HepG2 (cell line): ENCODE data around the gene RIIAD1. TPM values are rescaled to one million over a fixed set of nuclear protein-coding genes. Genes with fewer than 3 reads are reported as not detected.
A peak's percentile ranks its signal among the peaks of the same experiment; 100 is the strongest.

Source experiments
- EHMT2 ChIP-seq: fragments of 200-600 bp; sonication (generic); IDR thresholded peaks from 2 replicates; pipeline ENCODE4 v1.7.0; 2017; ENCODE audit warnings: antibody characterized with exemption, low read depth, low read length, borderline replicate concordance
- ESRRA ChIP-seq: sonication (generic); formaldehyde crosslinking; IDR thresholded peaks from 2 replicates; pipeline ENCODE4 v1.5.1; 2020; ENCODE audit warnings: mild to moderate bottlenecking, low read depth, missing genetic modification reagents
- FOSL2 ChIP-seq: sonication (generic); formaldehyde crosslinking; IDR thresholded peaks from 2 replicates; pipeline ENCODE4 v1.4.0; 2020; ENCODE audit warnings: missing genetic modification reagents
- FOXK1 ChIP-seq: sonication (generic); formaldehyde crosslinking; IDR thresholded peaks from 2 replicates; pipeline ENCODE4 v1.4.0; 2020; ENCODE audit warnings: low read depth, missing genetic modification reagents, borderline replicate concordance
- GTF3A ChIP-seq: sonication (generic); formaldehyde crosslinking; conservative IDR thresholded peaks from 2 replicates; pipeline ENCODE4 v1.4.0; 2020; ENCODE audit warnings: mild to moderate bottlenecking, missing genetic modification reagents
- HOXD1 ChIP-seq: sonication (generic); formaldehyde crosslinking; IDR thresholded peaks from 2 replicates; pipeline ENCODE4 v1.5.0; 2020; ENCODE audit warnings: missing genetic modification reagents
- KAT7 ChIP-seq: IDR thresholded peaks from 2 replicates; pipeline ENCODE4 v1.6.1; 2018; ENCODE audit warnings: borderline replicate concordance, missing compliant biosample characterization
- KDM4B ChIP-seq: sonication (generic); formaldehyde crosslinking; IDR thresholded peaks from 2 replicates; pipeline ENCODE4 v1.4.0; 2020; ENCODE audit warnings: missing genetic modification reagents
- MED1 ChIP-seq: sonication (generic); formaldehyde crosslinking; IDR thresholded peaks from 2 replicates; pipeline ENCODE4 v1.4.0; 2020; ENCODE audit warnings: missing genetic modification reagents
- NFATC3 ChIP-seq: sonication (generic); formaldehyde crosslinking; IDR thresholded peaks from 2 replicates; pipeline ENCODE4 v1.5.1; 2020; ENCODE audit warnings: mild to moderate bottlenecking, missing genetic modification reagents
- NR2F2 ChIP-seq: IDR thresholded peaks from 2 replicates; pipeline ENCODE4 v1.6.1; 2012; ENCODE audit warnings: low read depth, inconsistent platforms, borderline replicate concordance
- SMC3 ChIP-seq: IDR thresholded peaks from 2 replicates; pipeline ENCODE4 v1.6.1; 2011; ENCODE audit warnings: low read length, improper control_type of control experiment
- SOX5 ChIP-seq: IDR thresholded peaks from 2 replicates; pipeline ENCODE4 v1.6.1; 2016; ENCODE audit warnings: borderline replicate concordance
- ZBTB7A ChIP-seq: sonication (generic); formaldehyde crosslinking; IDR thresholded peaks from 2 replicates; pipeline ENCODE4 v1.8.0; 2022; ENCODE audit warnings: mild to moderate bottlenecking, missing genetic modification reagents
- ZFAT ChIP-seq: sonication (generic); formaldehyde crosslinking; conservative IDR thresholded peaks from 2 replicates; pipeline ENCODE4 v1.8.1; 2023; ENCODE audit warnings: missing genetic modification reagents, inconsistent platforms
- ZNF10 ChIP-seq: sonication (generic); formaldehyde crosslinking; IDR thresholded peaks from 2 replicates; pipeline ENCODE4 v1.4.0; 2020; ENCODE audit warnings: mild to moderate bottlenecking, low read depth, missing genetic modification reagents, borderline replicate concordance
- ZNF138 ChIP-seq: sonication (generic); formaldehyde crosslinking; IDR thresholded peaks from 2 replicates; pipeline ENCODE4 v1.5.0; 2020; ENCODE audit warnings: mild to moderate bottlenecking, low read depth, missing genetic modification reagents
- ZNF564 ChIP-seq: sonication (generic); formaldehyde crosslinking; IDR thresholded peaks from 2 replicates; pipeline ENCODE4 v1.8.1; 2023; ENCODE audit warnings: mild to moderate bottlenecking, missing genetic modification reagents
- ZNF850 ChIP-seq: sonication (generic); formaldehyde crosslinking; conservative IDR thresholded peaks from 2 replicates; pipeline ENCODE4 v1.9.0; 2021; ENCODE audit warnings: mild to moderate bottlenecking, missing genetic modification reagents
- polyA plus RNA-seq, 8 experiments: library from polyadenylated mRNA; depleted of rRNA in 3 of 8; stranded (reverse) in 7 of 8; unstranded in 1 of 8; fragments of >200 nt; fragmentation: Illumina TruSeq in 4 of 8; extraction: Trizol in 4 of 8; gene quantifications; 2 replicates each; pipeline versions ENCODE4 v1.2.1 to v1.2.3, GENCODE V29; 2011 to 2016; ENCODE audit warnings: low read depth in 4 of 8, missing spikeins in 1 of 8, mixed read lengths in 1 of 8; ENCODE audit not compliant: insufficient read depth in 1 of 8
- total RNA-seq, 5 experiments: library from RNA; depleted of rRNA; stranded (reverse); fragments of >200 nt; fragmentation: Illumina TruSeq; extraction: Trizol; gene quantifications; 2 replicates each; pipeline ENCODE4 v1.2.3, GENCODE V29; 2016; ENCODE audit warnings: low read depth in 1 of 5
- TF ChIP-seq, protein P1 (sequence below): IDR thresholded peaks from 2 replicates; pipeline ENCODE4 v1.6.1; 2016; ENCODE audit warnings: low read depth, control low read depth
- TF ChIP-seq, protein P2 (sequence below): sonication (generic); formaldehyde crosslinking; IDR thresholded peaks from 2 replicates; pipeline ENCODE4 v1.4.0; 2020; ENCODE audit warnings: missing genetic modification reagents
- TF ChIP-seq, protein P3 (sequence below): sonication (generic); formaldehyde crosslinking; IDR thresholded peaks from 2 replicates; pipeline ENCODE4 v1.9.0; 2022; ENCODE audit warnings: missing genetic modification reagents, mild to moderate bottlenecking, borderline replicate concordance
- TF ChIP-seq, protein P4 (sequence below): sonication (generic); formaldehyde crosslinking; IDR thresholded peaks from 2 replicates; pipeline ENCODE4 v1.5.0; 2020; ENCODE audit warnings: mild to moderate bottlenecking, missing genetic modification reagents, borderline replicate concordance

RIIAD1 gene
- total and polyA plus RNA-seq, 2 of the 13 experiments (the other 11 are each of a cell fraction or from before 2014, with no cell fraction given), result not detected

DNA sequence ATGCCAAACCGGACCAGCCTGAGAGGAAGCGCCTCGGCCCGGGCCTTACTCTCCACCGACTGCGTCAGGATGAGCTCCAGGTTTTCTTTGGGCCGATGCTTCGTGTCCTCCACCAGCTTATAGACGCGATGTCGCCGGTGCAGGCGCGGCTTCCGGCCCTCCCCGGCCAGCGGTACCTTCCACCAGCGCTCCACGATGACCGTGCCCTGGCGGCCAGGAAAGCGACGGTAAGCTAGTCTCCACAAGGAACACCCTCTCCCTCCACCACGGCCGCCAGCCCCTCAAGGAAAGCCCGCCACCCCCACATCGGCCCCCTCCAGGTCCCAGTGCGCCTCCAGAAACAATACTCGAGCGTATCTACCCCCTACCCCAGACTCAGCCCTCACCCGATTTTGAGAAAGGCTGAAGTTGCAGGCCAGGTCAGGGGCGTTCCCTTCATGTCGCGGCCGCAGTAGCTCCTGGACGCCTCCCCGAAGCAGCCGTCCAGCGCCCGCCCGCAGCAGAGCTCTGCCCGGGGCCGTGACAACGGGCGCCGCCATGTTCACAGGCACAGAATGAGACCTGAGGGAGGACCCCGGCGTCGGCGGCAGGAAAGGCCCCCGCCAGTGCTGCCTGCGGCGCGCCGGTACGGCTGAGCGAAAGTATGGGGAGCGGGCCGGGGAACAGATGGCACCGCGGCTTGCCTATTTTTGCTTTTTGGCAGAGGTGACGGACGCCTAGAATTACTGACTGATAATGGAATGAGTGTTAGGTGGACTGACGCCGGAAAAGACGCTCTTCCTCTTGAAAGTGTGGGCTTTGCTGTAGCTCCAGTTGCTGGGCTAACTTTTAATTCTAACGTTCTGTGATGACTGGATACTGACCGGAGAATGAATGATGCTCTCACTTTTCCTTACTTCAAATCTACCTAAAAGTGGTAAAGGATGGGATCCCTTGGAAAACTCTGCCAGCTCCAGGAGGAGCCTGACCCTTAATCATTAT, 41.9 kb downstream of the RIIAD1 start, which contains the start of gene MRPL9 (continued):
- TF ChIP-seq NR2F2 (no peak; the same call in 1 of the 2 replicates), SMC3 (no peak), FOSL2 (CRISPR knock-in tag) (peak; percentile 41; the same call in 1 of the 2 replicates), HOXD1 (CRISPR knock-in tag) (peak; percentile 76; the same call in 1 of the 2 replicates), ESRRA (0 out of 2 replicates have a peak, but pooled peaks have one; percentile 36), ZNF138 (CRISPR knock-in tag) (0 out of 2 replicates have a peak, but pooled peaks have one; percentile 19), NFATC3 (no peak), FOXK1 (CRISPR knock-in tag) (peak; percentile 86; the same call in 1 of the 2 replicates), EHMT2 (no peak), KAT7 (CRISPR knock-in tag) (peak; percentile 79; the same call in 1 of the 2 replicates), KDM4B (CRISPR knock-in tag) (peak; percentile 41), ZBTB7A (CRISPR knock-in tag) (no peak; the same call in 1 of the 2 replicates), ZNF10 (CRISPR knock-in tag) (no peak), ZNF564 (no peak; the same call in 1 of the 2 replicates), MED1 (peak; percentile 75), ZNF850 (CRISPR knock-in tag) (peak; percentile 100), ZFAT (no peak; the same call in 1 of the 2 replicates), GTF3A (CRISPR knock-in tag) (no peak), SOX5 (no peak)
- TF ChIP-seq, protein P1, sequence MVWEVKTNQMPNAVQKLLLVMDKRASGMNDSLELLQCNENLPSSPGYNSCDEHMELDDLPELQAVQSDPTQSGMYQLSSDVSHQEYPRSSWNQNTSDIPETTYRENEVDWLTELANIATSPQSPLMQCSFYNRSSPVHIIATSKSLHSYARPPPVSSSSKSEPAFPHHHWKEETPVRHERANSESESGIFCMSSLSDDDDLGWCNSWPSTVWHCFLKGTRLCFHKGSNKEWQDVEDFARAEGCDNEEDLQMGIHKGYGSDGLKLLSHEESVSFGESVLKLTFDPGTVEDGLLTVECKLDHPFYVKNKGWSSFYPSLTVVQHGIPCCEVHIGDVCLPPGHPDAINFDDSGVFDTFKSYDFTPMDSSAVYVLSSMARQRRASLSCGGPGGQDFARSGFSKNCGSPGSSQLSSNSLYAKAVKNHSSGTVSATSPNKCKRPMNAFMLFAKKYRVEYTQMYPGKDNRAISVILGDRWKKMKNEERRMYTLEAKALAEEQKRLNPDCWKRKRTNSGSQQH (CRISPR knock-in tag), result peak; percentile 67; the same call in 1 of the 2 replicates
- TF ChIP-seq, protein P2, sequence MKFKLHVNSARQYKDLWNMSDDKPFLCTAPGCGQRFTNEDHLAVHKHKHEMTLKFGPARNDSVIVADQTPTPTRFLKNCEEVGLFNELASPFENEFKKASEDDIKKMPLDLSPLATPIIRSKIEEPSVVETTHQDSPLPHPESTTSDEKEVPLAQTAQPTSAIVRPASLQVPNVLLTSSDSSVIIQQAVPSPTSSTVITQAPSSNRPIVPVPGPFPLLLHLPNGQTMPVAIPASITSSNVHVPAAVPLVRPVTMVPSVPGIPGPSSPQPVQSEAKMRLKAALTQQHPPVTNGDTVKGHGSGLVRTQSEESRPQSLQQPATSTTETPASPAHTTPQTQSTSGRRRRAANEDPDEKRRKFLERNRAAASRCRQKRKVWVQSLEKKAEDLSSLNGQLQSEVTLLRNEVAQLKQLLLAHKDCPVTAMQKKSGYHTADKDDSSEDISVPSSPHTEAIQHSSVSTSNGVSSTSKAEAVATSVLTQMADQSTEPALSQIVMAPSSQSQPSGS (CRISPR knock-in tag), result peak; percentile 71
- TF ChIP-seq, protein P3, sequence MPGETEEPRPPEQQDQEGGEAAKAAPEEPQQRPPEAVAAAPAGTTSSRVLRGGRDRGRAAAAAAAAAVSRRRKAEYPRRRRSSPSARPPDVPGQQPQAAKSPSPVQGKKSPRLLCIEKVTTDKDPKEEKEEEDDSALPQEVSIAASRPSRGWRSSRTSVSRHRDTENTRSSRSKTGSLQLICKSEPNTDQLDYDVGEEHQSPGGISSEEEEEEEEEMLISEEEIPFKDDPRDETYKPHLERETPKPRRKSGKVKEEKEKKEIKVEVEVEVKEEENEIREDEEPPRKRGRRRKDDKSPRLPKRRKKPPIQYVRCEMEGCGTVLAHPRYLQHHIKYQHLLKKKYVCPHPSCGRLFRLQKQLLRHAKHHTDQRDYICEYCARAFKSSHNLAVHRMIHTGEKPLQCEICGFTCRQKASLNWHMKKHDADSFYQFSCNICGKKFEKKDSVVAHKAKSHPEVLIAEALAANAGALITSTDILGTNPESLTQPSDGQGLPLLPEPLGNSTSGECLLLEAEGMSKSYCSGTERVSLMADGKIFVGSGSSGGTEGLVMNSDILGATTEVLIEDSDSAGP (CRISPR knock-in tag), result peak; percentile 89; the same call in 1 of the 2 replicates
- TF ChIP-seq, protein P4, sequence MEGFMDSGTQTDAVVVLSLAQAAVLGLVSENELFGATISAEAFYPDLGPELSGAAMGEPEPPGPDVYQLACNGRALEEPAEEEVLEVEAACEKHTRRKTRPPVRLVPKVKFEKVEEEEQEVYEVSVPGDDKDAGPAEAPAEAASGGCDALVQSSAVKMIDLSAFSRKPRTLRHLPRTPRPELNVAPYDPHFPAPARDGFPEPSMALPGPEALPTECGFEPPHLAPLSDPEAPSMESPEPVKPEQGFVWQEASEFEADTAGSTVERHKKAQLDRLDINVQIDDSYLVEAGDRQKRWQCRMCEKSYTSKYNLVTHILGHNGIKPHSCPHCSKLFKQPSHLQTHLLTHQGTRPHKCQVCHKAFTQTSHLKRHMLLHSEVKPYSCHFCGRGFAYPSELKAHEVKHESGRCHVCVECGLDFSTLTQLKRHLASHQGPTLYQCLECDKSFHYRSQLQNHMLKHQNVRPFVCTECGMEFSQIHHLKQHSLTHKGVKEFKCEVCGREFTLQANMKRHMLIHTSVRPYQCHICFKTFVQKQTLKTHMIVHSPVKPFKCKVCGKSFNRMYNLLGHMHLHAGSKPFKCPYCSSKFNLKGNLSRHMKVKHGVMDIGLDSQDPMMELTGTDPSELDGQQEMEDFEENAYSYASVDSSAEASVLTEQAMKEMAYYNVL (CRISPR knock-in tag), result 0 out of 2 replicates have a peak, but pooled peaks have one; percentile 26
